Thyroid gland (tissue), 4 donors: Measurements from ENCODE around the gene NUP188.

Experiments used
- POLR2A ChIP-seq, 2 donors: fragments of 450-650 bp; IDR thresholded peaks; one replicate each; pipeline ENCODE4 v1.6.1; 2017; ENCODE audit warnings: antibody characterized with exemption in 2 of 2, mild to moderate bottlenecking in 2 of 2, moderate library complexity in 1 of 2
- TF ChIP-seq, protein P1 (sequence below), 6 experiments: fragments of 200-600 bp in 3 of 6; fragments of 450-650 bp in 3 of 6; sonication (generic) in 3 of 6; IDR thresholded peaks; one replicate each; pipeline ENCODE4 v1.5.1; 2016 to 2019; ENCODE audit warnings: antibody characterized with exemption in 6 of 6, mild to moderate bottlenecking in 2 of 6, inconsistent platforms in 1 of 6, moderate library complexity in 1 of 6

DNA sequence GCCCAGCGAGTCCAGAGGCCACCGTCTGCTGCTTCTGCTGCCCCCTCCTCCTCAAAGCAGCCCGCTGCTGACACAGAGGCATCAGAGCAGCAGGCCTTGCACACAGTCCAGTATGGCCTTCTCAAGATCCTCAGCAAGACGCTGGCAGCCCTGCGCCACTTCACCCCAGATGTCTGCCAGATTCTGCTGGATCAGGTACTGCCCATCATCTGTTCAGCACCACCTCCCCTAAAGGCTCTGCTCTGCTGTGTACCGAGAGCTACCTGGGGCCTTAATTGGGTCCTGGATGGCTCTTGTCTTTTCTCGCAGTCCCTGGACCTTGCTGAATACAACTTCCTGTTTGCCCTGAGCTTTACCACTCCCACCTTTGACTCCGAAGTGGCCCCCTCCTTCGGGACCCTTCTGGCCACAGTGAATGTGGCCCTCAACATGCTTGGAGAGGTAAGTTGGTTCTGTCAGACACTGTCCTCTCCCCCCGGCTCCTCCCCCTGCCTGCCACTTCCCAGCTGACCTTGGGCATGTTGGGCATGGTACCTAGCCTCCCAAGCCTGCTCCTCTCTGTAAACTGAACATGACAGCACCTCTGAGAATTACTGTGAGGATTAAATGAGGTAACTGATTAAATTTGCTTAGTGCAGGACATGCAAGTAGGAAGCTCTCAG is 58.0 kb downstream of the NUP188 start:
- TF ChIP-seq, protein P1, sequence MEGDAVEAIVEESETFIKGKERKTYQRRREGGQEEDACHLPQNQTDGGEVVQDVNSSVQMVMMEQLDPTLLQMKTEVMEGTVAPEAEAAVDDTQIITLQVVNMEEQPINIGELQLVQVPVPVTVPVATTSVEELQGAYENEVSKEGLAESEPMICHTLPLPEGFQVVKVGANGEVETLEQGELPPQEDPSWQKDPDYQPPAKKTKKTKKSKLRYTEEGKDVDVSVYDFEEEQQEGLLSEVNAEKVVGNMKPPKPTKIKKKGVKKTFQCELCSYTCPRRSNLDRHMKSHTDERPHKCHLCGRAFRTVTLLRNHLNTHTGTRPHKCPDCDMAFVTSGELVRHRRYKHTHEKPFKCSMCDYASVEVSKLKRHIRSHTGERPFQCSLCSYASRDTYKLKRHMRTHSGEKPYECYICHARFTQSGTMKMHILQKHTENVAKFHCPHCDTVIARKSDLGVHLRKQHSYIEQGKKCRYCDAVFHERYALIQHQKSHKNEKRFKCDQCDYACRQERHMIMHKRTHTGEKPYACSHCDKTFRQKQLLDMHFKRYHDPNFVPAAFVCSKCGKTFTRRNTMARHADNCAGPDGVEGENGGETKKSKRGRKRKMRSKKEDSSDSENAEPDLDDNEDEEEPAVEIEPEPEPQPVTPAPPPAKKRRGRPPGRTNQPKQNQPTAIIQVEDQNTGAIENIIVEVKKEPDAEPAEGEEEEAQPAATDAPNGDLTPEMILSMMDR (IDR thresholded peaks at IDR 0.05) = no peak
- TF ChIP-seq POLR2A (IDR thresholded peaks at IDR 0.05) = no peak
